ACC112 (cell line): ENCODE measurements around the gene TICAM2.

ENCODE experiments used
- H2AFZ ChIP-seq: fragments of 200-600 bp; sonication (generic); one replicate; pipeline ENCODE4 v1.6.0; 2017; ENCODE audit warnings: antibody characterized with exemption, low read length; ENCODE audit not compliant: unreplicated experiment
- H3K27ac ChIP-seq: fragments of 200-600 bp; sonication (generic); 2 replicates; pipeline ENCODE4 v1.5.1; 2014; ENCODE audit warnings: low read depth, mild to moderate bottlenecking, antibody characterized with exemption, low read length, moderate library complexity
- H3K27me3 ChIP-seq: fragments of 200-600 bp; sonication (generic); 2 replicates; pipeline ENCODE4 v1.6.1; 2014; ENCODE audit warnings: mild to moderate bottlenecking, antibody characterized with exemption, low read length, moderate library complexity, mixed read lengths; ENCODE audit not compliant: insufficient read depth
- H3K36me3 ChIP-seq: fragments of 200-600 bp; sonication (generic); 2 replicates; pipeline ENCODE4 v1.6.1; 2016; ENCODE audit warnings: mild to moderate bottlenecking, antibody characterized with exemption, low read length, moderate library complexity, mixed read lengths; ENCODE audit not compliant: insufficient read depth
- H3K4me1 ChIP-seq: fragments of 200-600 bp; sonication (generic); one replicate; pipeline ENCODE4 v1.6.1; 2016; ENCODE audit warnings: low read length, mixed read lengths; ENCODE audit not compliant: insufficient read depth, unreplicated experiment, control insufficient read depth
- H3K4me3 ChIP-seq: fragments of 200-600 bp; sonication (generic); 2 replicates; pipeline ENCODE4 v1.5.1; 2014; ENCODE audit warnings: mild to moderate bottlenecking, low read depth, low read length
- H3K79me2 ChIP-seq: fragments of 200-600 bp; sonication (generic); one replicate; pipeline ENCODE4 v1.6.0; 2016; ENCODE audit warnings: low read length; ENCODE audit not compliant: control insufficient read depth, unreplicated experiment, insufficient read depth

Gene TICAM2

DNA sequence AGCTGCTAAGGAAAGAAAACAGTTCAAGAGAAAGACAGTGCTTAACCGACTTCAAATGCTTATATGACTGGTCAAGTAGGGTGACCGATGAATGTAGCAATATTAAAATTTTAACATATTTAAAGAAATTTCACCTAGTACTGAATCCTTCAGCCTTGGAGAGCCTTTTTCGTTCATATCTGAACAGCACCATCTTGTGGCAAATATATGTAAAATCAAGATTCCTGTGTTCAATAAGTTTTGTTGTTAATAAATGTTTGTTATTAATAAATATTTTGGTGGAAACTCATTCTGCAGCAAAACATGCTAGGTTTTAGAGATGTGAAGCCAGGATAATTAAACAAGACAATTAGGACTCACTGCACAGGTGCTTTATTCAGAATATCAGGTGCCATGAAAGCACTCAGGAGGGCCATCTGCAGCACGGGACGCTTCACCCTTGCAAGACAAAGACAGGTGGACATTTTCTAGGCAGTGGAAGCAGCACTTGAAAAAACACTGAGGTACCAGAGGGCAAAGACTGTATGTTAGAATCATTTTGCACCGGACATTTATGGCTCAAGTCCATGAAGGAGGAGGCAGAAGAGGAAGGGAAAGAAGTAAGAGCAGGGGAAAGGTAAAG is 15.6 kb downstream of the TICAM2 start:
- Histone ChIP-seq H3K4me3 (no peak overlapping the region), H3K27me3 (no peaks in the 10 kb centered on the region), H2AFZ (no peak overlapping the region), H3K36me3 (peaks cover 4% of the 10 kb centered on the region), H3K79me2 (peaks cover 41% of the 10 kb centered on the region), H3K27ac (no peak overlapping the region), H3K4me1 (peaks cover 21% of the 10 kb centered on the region)

DNA sequence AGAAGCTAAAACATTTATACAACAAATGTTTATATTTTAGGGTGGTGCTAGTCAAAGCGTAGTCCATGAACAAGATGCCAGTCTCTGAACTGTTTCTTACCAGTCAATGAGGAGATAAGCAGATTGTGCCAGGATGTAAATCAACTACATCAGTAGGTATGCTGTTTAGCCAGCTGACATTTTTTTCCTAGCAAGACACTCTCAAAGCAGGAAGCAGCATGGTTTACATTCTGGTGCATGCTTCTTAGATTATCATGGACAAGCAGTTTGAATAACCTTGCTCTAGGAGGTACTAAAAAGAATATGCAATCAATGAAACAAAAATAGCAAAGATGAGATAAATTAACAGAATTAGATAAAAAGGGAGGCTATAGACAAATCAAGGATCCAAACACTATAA is 17.0 kb downstream of the TICAM2 start:
- Histone ChIP-seq H3K79me2 (peaks cover 32% of the 10 kb centered on the region), H3K27me3 (no peaks in the 10 kb centered on the region), H3K36me3 (peaks cover 9% of the 10 kb centered on the region), H3K27ac (no peak overlapping the region), H2AFZ (no peak overlapping the region), H3K4me1 (peaks cover 26% of the 10 kb centered on the region), H3K4me3 (no peak overlapping the region)

DNA sequence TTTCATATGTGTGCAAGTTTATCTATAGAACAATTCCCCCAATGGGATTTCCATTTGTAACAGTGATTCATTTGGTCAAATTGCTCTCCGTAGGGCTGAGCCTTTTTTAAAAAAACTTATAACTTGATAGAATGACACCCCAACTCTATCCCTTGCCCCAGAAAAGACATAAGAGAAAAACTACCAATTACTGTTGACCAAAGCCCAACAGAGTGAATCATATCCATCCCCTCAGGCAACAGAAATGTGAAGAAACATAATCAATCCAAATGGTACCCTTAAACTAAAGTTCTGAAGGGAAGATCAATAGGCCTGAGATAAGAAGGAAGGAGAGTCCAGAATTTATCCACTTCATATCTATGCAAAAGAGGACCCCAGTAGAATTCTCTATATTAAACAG is 17.8 kb downstream of the TICAM2 start:
- Histone ChIP-seq H2AFZ (no peak overlapping the region), H3K4me1 (peaks cover 34% of the 10 kb centered on the region), H3K27me3 (no peaks in the 10 kb centered on the region), H3K36me3 (peaks cover 10% of the 10 kb centered on the region), H3K79me2 (peaks cover 36% of the 10 kb centered on the region), H3K27ac (no peak overlapping the region; the same call in 1 of the 2 replicates), H3K4me3 (no peak overlapping the region)

DNA sequence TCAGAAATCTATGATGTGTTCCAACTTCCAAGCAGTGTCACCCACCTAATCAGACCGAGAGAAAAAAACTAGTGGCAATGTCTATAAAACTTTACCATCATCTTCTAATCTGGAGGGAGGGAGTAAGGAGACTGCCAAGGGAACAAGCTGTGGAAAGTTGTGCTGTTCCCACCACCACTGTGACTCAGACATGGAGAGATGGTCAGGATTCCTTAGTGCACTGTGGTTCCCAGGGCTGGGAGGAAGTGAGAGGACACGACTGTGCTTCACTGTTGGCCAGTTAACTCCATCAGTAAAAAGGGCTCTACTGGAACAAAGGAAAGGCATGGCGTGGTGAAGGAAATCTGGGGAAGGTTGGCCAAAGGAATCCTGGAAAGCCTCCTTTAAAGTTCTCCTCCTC is 18.8 kb downstream of the TICAM2 start:
- H3K27ac ChIP-seq: peak overlapping the region; percentile 75
- H3K27me3 ChIP-seq: no peaks in the 10 kb centered on the region
- peaks cover 38% of the 10 kb centered on the region for H3K79me2 ChIP-seq
- H3K4me1 ChIP-seq: peaks cover 37% of the 10 kb centered on the region
- H3K4me3 ChIP-seq: no peak overlapping the region
- peak overlapping the region; percentile 51 for H2AFZ ChIP-seq
- H3K36me3 ChIP-seq: peaks cover 18% of the 10 kb centered on the region

DNA sequence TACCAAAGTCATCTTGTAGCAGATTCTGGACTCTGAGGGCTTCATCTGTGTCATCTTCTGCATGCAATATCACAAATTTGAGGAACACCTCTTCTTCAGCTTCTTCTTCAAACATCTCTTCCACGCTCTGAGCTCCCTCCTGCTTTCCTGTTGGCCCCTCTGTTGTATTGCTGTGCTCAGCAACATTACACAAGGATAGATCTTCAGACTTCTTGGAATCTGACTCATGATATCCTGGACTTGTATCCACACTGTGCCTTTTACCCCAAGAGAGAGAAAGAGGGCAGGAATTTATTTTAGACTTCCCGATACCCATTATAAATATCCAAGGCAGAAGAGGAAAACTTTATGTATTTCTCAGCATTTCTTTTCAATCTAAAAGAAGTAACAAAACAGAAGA is 21.3 kb downstream of the TICAM2 start:
- no peak overlapping the region for H3K27ac ChIP-seq
- H3K27me3 ChIP-seq: no peaks in the 10 kb centered on the region
- no peak overlapping the region for H2AFZ ChIP-seq
- H3K4me3 ChIP-seq: no peak overlapping the region
- peaks cover 22% of the 10 kb centered on the region for H3K36me3 ChIP-seq
- peaks cover 49% of the 10 kb centered on the region for H3K4me1 ChIP-seq
- peaks cover 33% of the 10 kb centered on the region for H3K79me2 ChIP-seq

DNA sequence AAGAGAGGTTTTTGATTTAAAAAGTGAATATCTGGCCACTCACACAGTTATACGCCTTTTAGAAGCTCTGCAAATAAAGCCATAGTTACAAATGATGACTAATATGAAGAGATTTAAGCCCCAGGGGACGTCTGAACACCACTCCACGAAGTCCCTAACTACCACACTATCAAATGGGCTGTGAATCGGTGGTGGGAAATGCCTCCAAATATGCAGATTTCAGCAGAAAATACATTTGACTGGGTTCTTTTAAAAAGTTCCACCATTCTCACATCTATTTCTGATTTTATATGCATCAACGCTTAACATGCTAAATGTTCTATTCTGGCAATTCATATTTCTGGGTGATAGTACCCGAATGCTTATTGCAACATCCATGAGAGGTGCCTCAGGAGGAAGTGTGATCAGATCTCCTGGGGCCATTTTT is 22.5 kb downstream of the TICAM2 start:
- peaks cover 52% of the 10 kb centered on the region for H3K4me1 ChIP-seq
- H2AFZ ChIP-seq: no peak overlapping the region
- H3K79me2 ChIP-seq: peaks cover 26% of the 10 kb centered on the region
- H3K27ac ChIP-seq: peak overlapping the region; percentile 28
- no peaks in the 10 kb centered on the region for H3K27me3 ChIP-seq
- peaks cover 22% of the 10 kb centered on the region for H3K36me3 ChIP-seq
- H3K4me3 ChIP-seq: no peak overlapping the region

DNA sequence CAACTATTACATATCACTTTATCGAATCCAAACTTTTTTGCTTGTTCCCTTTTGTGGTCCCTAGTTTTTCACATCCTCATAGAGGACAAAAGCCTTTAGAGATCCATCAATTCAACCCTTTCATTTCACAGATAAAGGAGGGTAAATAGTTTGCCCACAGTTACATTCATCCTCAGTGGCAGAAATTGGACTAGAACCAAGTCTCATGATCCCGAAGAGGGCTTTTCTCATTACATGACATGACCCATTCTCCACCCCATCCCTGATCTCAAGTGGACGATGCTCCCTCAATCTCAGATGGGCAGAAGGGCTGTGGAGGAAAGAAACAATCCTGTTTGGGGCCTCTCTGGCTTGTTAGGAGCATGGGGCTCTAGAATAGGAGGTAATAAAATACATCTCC is 23.1 kb downstream of the TICAM2 start:
- peaks cover 51% of the 10 kb centered on the region for H3K4me1 ChIP-seq

DNA sequence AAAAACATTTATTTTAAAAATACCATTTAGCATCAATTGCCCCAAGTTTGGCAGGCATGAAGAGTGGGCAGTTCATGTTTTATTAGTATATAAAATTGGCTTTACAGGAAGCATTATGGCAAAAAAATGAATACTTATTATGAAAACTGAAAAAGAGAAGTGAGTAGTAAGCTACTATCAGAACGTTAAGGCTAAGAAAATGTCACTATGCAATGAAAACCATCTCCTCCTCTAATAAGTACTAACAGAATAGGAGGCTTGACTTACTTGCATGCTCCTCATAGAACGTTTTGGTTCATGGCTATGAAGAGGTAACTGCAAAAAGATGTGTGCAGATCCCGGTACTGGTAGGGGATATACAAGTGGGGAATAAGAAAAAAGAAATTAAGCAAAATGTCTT is 23.6 kb downstream of the TICAM2 start:
- Histone ChIP-seq H3K4me1 (peaks cover 52% of the 10 kb centered on the region), H3K27me3 (no peaks in the 10 kb centered on the region), H2AFZ (no peak overlapping the region), H3K79me2 (peaks cover 20% of the 10 kb centered on the region), H3K27ac (no peak overlapping the region), H3K4me3 (no peak overlapping the region), H3K36me3 (peaks cover 22% of the 10 kb centered on the region)

More for the DNA sequence above, 23.1 kb downstream of the TICAM2 start:
- Histone ChIP-seq H3K79me2 (peaks cover 21% of the 10 kb centered on the region), H3K4me3 (no peak overlapping the region), H3K36me3 (peaks cover 22% of the 10 kb centered on the region), H2AFZ (no peak overlapping the region), H3K27me3 (no peaks in the 10 kb centered on the region), H3K27ac (peak overlapping the region; percentile 28)

DNA sequence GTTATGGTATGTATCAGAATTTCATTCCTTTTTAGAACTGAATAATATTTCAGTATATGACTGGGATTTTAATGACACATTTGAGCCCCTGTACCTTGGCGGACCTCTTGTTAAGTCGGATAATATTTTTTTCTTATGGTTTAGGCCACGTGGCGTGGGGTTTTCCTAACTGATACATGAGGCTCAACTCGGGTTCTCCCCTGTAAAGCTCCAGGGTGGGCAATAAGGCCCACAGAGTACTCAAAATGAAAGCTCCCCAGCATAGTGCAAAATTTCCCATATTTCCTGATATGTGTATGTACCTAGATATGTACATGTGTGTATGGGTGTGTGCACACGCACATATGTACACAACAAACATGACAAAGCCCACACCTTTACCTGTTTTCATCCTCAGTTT is 24.5 kb downstream of the TICAM2 start:
- peaks cover 22% of the 10 kb centered on the region for H3K36me3 ChIP-seq
- H3K4me3 ChIP-seq: no peak overlapping the region

DNA sequence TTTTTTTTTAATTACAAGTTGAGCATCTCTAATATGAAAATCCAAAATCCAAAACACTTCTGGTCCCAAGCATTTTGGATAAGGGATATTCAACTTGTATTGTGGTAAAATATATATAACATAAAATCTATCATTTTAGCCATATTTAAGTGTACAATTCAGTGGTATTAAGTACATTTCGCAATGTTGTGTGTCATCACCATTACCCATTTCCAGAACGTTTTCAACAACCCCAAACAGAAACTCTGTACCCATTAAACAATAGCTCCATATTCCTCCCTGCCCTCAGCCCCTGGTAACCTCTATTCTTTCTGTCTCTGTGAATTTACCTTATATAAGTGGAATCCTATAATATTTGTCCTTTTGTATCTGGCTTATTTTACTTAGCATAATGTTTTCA is 24.9 kb downstream of the TICAM2 start:
- Histone ChIP-seq H3K27ac (peak overlapping the region; percentile 28), H3K4me3 (no peak overlapping the region), H3K27me3 (no peaks in the 10 kb centered on the region), H3K36me3 (peaks cover 22% of the 10 kb centered on the region), H3K79me2 (peaks cover 12% of the 10 kb centered on the region), H2AFZ (no peak overlapping the region), H3K4me1 (peaks cover 58% of the 10 kb centered on the region)

More for the DNA sequence above, 24.5 kb downstream of the TICAM2 start:
- H3K27me3 ChIP-seq: no peaks in the 10 kb centered on the region
- peak overlapping the region; percentile 28 for H3K27ac ChIP-seq
- no peak overlapping the region for H2AFZ ChIP-seq
- peaks cover 16% of the 10 kb centered on the region for H3K79me2 ChIP-seq
- peaks cover 54% of the 10 kb centered on the region for H3K4me1 ChIP-seq
